Left colon (tissue), 2 donors: ENCODE results near the gene METTL24. TPM values are rescaled to one million over a fixed set of nuclear protein-coding genes. Genes with fewer than 3 reads are reported as not detected.
"Not testable (repeated sequence)": the region's sequence is repeated elsewhere in the genome, so short reads cannot be mapped to it uniquely, and the experiment has no call there.

ENCODE experiments used
- ATAC-seq: fragments of 200-7000 bp; cut with Tn5 transposase; one replicate; pipeline ENCODE4 v1.9.1; 2020; ENCODE audit warnings: mild to moderate bottlenecking, moderate library complexity
- DNase-seq, 2 donors: peaks; one replicate each; pipeline ENCODE4 v3.0.0-alpha.2; 2020
- intact Hi-C, 2 donors: fragments of 100-400 bp; cut with DNase I in 1 of 2; cut with micrococcal nuclease in 1 of 2; formaldehyde crosslinking; loops; one replicate each; pipeline versions ENCODE4 v1.11.2 to v1.14.0; 2022; cut with DNase I, micrococcal nuclease
- total RNA-seq, 2 donors: library from RNA; stranded (reverse); fragmentation: NEBNext Ultra II Directional; extraction: Animal tissue kit (Norgen Biotek cat#: 25700); gene quantifications; one replicate each; pipeline ENCODE4 v1.2.1, GENCODE V29; 2021
- donor health status: DM: no; HTN: no; CAD: no.
- donor health status: DM: yes; HTN: yes; CAD: no.

The METTL24 gene
- total RNA-seq, 2 donors from 2014 or later: 0.31 to 4.3 TPM

DNA sequence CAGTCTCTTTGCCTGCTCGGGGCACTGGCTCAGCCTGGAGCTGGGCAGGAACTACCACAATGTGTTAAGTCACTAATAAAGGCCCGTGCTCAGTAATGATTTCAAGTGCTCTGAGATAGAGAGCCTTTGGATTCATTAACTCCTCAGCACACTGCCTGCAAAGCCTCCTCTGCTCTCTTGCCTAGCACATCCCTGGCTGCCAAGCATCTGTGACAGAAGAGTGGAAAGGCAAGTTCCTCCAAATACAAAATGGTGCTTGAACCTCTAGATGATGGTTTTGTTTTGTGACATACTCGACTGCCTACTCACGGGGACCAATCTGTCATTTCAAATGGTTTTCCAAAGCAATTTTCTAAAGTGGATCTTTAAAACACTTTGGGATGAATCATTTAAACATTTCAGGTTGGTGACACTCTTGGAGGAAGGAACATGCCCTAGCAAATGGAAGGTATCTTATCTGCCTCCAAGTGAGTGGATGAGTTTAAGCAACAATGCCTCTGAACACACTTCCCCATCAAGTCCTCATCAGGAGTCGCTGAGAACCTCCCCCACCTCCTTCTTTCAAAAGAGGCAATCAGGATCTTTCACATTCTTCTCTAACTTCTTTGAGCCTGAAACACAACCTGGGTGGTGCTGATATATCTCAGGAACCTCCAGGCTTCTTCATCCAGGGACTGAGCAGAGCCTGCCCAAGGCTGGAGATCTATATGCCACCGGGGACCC, 35.8 kb downstream of the METTL24 start:
- intact Hi-C loops: no loop called here
- DNase-seq (no peak), ATAC-seq (no peak)

- intact Hi-C loops: no loop called here
- ATAC-seq: no peak
- DNase-seq: no peak
Observed at GRCh38 chr6:110320307-110320706, 37.8 kb downstream of the METTL24 start.

DNA sequence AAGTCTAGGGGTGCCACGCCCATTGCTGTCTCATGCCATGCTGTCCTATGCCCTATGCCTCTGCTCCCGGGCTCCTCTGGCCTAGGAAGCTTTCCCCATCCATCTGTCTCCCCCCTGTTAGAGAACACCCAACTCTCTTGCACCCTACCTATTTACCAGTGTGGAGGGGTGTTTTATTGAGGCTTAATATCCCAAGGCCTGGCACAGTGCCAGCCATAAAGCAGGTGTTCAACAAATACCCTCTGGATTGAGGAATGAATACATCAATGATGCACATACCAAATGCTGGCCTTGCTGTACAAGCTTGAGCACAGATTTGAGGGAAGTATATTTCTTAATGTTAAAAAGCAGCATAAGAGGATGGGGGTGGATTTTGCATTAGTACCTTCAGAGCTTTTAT, 38.3 kb downstream of the METTL24 start:
- ATAC-seq: no peak

GRCh38 chr6:110319381-110319780, 38.8 kb downstream of the METTL24 start:
- intact Hi-C loops: no loop called here
- ATAC-seq (no peak), DNase-seq (no peak)

More for the DNA sequence above, 38.3 kb downstream of the METTL24 start:
- intact Hi-C loops: no loop called here
- DNase-seq: no peak

DNA sequence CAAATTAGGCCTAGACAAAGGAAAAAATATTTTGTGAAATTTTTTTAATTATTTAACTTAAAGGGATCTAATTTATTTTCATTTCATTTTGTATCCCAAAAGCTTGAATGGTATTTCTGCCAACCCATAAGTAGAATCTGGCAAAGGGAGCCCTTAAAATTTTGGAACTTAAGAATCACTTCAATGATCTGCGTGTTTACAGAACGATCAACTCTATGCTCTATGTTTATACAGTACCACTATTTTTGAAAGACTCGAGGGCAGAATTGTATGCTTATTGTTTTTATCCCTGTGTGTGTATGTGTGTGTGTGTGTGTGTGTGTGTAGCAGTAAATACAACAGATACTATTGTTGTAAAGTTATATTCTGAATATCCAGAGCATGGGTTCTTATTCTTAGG, 39.2 kb downstream of the METTL24 start:
- no peak for DNase-seq
- ATAC-seq: no peak
- intact Hi-C loops: no loop called here

- DNase-seq: no peak
- ATAC-seq: no peak
- intact Hi-C loops: no loop called here
Observed at GRCh38 chr6:110317646-110318045, 40.5 kb downstream of the METTL24 start.

GRCh38 chr6:110317189-110317588, 41.0 kb downstream of the METTL24 start:
- intact Hi-C loops: no loop called here
- DNase-seq (no peak), ATAC-seq (no peak)

DNA sequence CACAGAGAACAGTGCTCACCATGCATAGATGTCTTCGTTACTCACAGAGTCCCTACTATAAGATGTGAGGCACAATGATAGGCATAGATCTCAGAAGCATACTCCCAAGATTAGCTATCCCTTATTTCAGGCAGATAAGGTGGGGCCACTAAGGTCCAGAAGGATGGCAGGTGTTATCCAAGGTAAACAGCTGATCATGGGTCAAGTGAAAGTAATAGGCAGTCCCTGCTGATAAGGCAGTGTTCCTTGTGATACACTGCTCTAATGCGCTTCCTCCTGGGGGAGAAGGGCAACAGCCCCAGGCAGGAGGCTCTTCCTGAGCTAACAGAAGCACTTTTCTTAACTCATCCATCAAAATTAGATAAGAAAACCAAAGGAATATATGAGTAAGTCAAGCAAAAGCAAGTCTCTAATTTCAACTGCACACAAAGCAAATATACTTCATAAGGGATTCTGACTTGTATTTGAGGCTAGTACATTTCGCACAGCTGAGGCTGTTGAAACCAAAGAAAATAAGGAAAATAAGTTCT, 42.2 kb downstream of the METTL24 start:
- peak; percentile 84 for ATAC-seq
- no peak for DNase-seq
- intact Hi-C loops: no loop called here

- intact Hi-C loops: no loop called here
- ATAC-seq (no peak), DNase-seq (no peak)
Observed at GRCh38 chr6:110315207-110315868, 42.8 kb downstream of the METTL24 start.

GRCh38 chr6:110310861-110311446, 47.2 kb downstream of the METTL24 start:
- intact Hi-C loops: no loop called here
- DNase-seq: no peak
- ATAC-seq: no peak

DNA sequence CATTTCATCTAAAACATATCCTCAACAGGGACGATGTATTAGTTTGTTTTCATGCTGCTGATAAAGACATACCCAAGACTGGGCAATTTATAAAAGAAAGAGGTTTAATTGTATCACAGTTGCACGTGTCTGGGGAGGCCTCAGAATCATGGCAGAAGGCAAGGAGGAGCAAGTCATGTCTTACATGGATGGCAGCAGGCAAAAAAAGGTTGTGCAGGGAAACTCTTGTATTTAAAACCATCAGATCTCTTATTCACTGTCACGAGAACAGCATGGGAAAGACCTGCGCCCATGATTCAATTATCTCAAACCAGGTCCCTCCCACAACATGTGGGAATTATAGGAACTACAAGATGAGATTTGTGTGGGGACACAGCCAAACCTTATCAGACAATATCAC, 48.7 kb downstream of the METTL24 start:
- DNase-seq, intact Hi-C loops, ATAC-seq: not testable (repeated sequence)

DNA sequence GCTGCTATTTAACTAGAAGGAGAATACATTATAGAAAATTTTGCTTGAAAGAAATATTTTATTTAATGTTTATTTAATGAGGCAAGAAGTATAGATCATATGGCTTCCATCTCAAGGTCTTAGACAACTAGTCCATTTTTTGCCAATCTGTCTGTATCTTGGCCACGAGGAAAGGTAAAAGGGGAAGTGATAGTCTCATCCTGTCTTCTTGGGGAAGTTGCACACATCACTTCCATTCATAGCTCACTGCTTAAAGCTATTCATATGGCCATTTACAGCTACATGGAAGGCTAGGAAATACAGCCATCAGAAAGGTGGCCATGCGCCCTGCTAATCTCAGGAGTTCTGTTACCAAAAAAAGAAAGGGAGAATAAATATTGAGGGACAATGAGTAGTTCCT, 50.8 kb downstream of the METTL24 start:
- DNase-seq: no peak
- no peak for ATAC-seq
- intact Hi-C loops: no loop called here

- DNase-seq, ATAC-seq, intact Hi-C loops: not testable (repeated sequence)
Observed at GRCh38 chr6:110305832-110306231, 52.3 kb downstream of the METTL24 start.

DNA sequence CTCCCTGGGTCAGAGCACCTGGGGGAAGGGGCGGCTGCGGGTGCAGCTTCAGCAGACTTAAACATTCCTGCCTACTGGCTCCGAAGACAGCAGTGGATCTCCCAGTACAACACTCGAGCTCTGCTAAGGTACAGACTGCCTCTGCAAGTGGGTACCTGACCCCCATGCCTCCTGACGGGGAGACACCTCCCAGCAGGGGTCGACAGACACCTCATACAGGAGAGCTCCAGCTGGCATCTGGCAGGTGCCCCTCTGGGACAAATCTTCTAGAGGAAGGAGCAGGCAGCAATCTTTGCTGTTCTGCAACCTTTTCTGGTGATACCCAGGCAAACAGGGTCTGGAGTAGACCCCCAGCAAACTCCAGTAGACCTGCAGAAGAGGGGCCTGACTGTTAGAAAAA, 54.5 kb downstream of the METTL24 start:
- ATAC-seq, intact Hi-C loops, DNase-seq: not testable (repeated sequence)

DNA sequence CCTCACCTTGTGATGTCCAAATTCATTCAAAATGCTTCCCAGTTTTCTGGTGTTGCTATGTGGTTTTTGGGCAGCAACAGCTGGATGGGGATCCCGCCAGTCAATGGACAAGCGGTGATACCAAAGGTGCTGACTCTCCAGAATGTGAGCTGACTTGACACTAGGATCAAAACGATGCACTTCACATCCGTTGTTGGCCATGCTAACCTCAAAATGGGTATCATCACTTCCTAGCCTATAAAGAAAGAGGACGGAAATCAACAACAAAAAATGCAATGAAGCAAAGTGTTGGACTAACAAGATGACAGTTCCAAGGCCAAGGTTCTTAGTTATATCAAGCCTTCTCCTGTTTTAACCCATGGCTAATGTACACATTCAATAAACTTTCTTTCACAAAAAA, 59.2 kb downstream of the METTL24 start:
- DNase-seq (no peak), ATAC-seq (no peak)
- intact Hi-C loops: no loop called here

DNA sequence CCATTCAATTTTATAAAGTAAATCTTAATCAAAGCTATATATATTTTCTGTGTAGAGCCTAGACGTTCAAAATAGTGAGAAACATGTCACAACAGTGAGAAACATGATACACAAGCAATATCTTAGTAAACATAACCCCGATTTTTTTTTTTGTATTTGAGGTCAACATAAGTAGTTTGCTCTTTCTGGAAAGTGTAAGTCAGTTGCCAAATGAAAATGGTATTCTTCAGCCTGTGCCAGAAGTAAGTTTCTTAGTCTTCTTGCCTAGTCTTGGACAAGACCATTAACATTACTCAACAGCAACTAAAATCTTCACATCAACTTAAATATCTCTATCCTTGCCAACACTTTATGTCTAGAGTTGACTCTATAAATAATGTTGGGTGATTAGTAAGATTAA, 59.7 kb downstream of the METTL24 start:
- intact Hi-C loops: no loop called here
- DNase-seq (no peak), ATAC-seq (no peak)

GRCh38 chr6:110296241-110297025, 61.7 kb downstream of the METTL24 start:
- ATAC-seq (no peak), DNase-seq (no peak)
- intact Hi-C loops: no loop called here

DNA sequence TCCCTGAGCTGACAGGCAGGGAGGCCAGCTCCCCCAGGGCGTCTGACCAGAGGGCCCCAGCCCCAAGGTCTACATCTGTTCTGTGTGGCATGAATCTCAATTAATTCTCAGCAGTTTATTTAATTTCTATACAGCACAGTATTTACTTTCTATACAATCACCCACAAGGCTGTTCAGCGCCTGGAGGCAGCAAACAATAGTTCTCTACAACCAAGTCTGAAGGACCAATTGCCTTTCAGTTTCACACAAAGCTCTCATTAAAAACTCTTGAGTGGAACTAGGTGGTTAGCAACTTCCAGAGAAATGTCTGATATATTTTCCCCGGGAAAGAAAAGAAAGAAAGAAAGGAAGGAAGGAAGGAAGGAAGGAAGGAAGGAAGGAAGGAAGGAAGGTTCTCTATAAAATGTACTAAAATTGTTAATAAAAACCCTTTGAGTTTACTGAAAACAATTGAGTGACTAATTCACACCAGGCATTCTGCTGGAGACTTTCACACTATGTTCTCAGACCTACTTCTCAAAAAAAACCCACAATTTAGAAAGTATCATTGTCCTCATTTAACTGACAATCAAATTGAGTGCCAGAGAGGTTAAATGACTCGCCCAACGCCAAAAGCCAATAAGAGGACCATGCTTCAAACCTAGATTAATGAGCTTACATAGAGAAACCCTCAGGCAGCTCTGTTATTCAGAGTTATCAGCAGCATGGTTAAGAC, 62.5 kb downstream of the METTL24 start:
- ATAC-seq (no peak), DNase-seq (no peak)
- intact Hi-C loops: no loop called here
